ENCODE results near the gene ZNF561. TPM values are rescaled to one million over a fixed set of nuclear protein-coding genes. Genes with fewer than 3 reads are reported as not detected.
"Not testable (repeated sequence)": the region's sequence is repeated elsewhere in the genome, so short reads cannot be mapped to it uniquely, and the experiment has no call there.

ZNF561 gene
- polyA plus RNA-seq (2011; rRNA removed) (31.4 and 42.3 TPM in 2 replicates), polyA minus RNA-seq (2011; rRNA and poly(A)+ RNA removed) (40.7 and 75.2 TPM in 2 replicates)

GRCh38 chr19:9621156-9622037 lies at the start of gene ZNF561:
Gene ZNF561, minus strand, starts transcription at chr19:9621232. Its CDS starts 1,776 bp downstream, at chr19:9619456.
- Histone ChIP-seq H3K27me3 (ENCODE audit: control insufficient read depth, insufficient read depth, low read length) (no peaks in the 10 kb centered on the region), H3K36me3 (ENCODE audit: control insufficient read depth, insufficient read depth, low read length) (peaks cover 11% of the 10 kb centered on the region), H3K4me3 (ENCODE audit: low read depth, low read length) (peak within 1 kb of the TSS; percentile 81)
- DNase-seq (ENCODE audit: low read depth): peak; percentile 32
- ChIA-PET CTCF (no interaction called here), POLR2A (no interaction called here)
- no peak for TF ChIP-seq CTCF (IDR thresholded peaks at IDR 0.05; ENCODE audit: insufficient read depth, low read depth, low read length)

GRCh38 chr19:9668544-9668943 lies 47.5 kb upstream of the ZNF561 start:
- Histone ChIP-seq H3K27me3 (ENCODE audit: control insufficient read depth, insufficient read depth, low read length) (no peaks in the 10 kb centered on the region), H3K4me3 (ENCODE audit: low read depth, low read length) (no peak overlapping the region), H3K36me3 (ENCODE audit: control insufficient read depth, insufficient read depth, low read length) (no peaks in the 10 kb centered on the region; the same call in 1 of the 2 replicates)
- ChIA-PET POLR2A (no interaction called here), CTCF (interaction anchor here (0.7 kb wide), 1 partner anchor 327 kb away, joined by 3 read pairs; no protein-coding TSS in a partner anchor)
- no peak for DNase-seq (ENCODE audit: low read depth)
- no peak for TF ChIP-seq CTCF (IDR thresholded peaks at IDR 0.05; ENCODE audit: insufficient read depth, low read depth, low read length)

- CTCF ChIA-PET: interaction anchor here (0.7 kb wide), 1 partner anchor 328 kb away, joined by 3 read pairs; no protein-coding TSS in a partner anchor
- H3K36me3 ChIP-seq (ENCODE audit: control insufficient read depth, insufficient read depth, low read length): no peaks in the 10 kb centered on the region
- no peaks in the 10 kb centered on the region for H3K27me3 ChIP-seq (ENCODE audit: control insufficient read depth, insufficient read depth, low read length)
- no peak overlapping the region for H3K4me3 ChIP-seq (ENCODE audit: low read depth, low read length)
- DNase-seq (ENCODE audit: low read depth): no peak
- no peak for TF ChIP-seq CTCF (IDR thresholded peaks at IDR 0.05; ENCODE audit: insufficient read depth, low read depth, low read length)
- POLR2A ChIA-PET: no interaction called here
Measured at GRCh38 chr19:9667898-9668297, 46.9 kb upstream of the ZNF561 start.

GRCh38 chr19:9658769-9659168 lies 37.7 kb upstream of the ZNF561 start:
- H3K4me3 ChIP-seq (ENCODE audit: low read depth, low read length): no peak overlapping the region
- CTCF ChIA-PET: interaction anchor here (1.7 kb wide), 1 partner anchor 34 kb away, joined by 4 read pairs; no protein-coding TSS in a partner anchor
- POLR2A ChIA-PET: no interaction called here
- TF ChIP-seq CTCF (IDR thresholded peaks at IDR 0.05; ENCODE audit: insufficient read depth, low read depth, low read length): no peak
- H3K36me3 ChIP-seq (ENCODE audit: control insufficient read depth, insufficient read depth, low read length): peaks cover 11% of the 10 kb centered on the region
- H3K27me3 ChIP-seq (ENCODE audit: control insufficient read depth, insufficient read depth, low read length): no peaks in the 10 kb centered on the region
- no peak for DNase-seq (ENCODE audit: low read depth)

- POLR2A ChIA-PET; H3K4me3 ChIP-seq (ENCODE audit: low read depth, low read length); CTCF ChIA-PET; DNase-seq (ENCODE audit: low read depth); H3K27me3 ChIP-seq (ENCODE audit: control insufficient read depth, insufficient read depth, low read length): not testable (repeated sequence)
- peaks cover 20% of the 10 kb centered on the region for H3K36me3 ChIP-seq (ENCODE audit: control insufficient read depth, insufficient read depth, low read length)
Measured at GRCh38 chr19:9653066-9653555, 32.1 kb upstream of the ZNF561 start.

GRCh38 chr19:9651464-9651863 lies 30.4 kb upstream of the ZNF561 start:
- H3K4me3 ChIP-seq (ENCODE audit: low read depth, low read length); POLR2A ChIA-PET; CTCF ChIA-PET; H3K27me3 ChIP-seq (ENCODE audit: control insufficient read depth, insufficient read depth, low read length); DNase-seq (ENCODE audit: low read depth): not testable (repeated sequence)
- peaks cover 22% of the 10 kb centered on the region for H3K36me3 ChIP-seq (ENCODE audit: control insufficient read depth, insufficient read depth, low read length)

All from BJ (cell line).